NCI-H1417 (cell line): ENCODE data around the gene TGFBR3.
"Not testable (repeated sequence)": the region's sequence is repeated elsewhere in the genome, so short reads cannot be mapped to it uniquely, and the experiment has no call there.

Experiments
- DNase-seq, 3 experiments: peaks; one replicate each; lab custom pipeline; 2025; lab: John Stamatoyannopoulos, UW

TGFBR3 gene

GRCh38 chr1:91883470-91883869 is 2.5 kb downstream of the TGFBR3 start:
- peak in 1 of 3 experiments; percentile 5 for DNase-seq

- no peak for DNase-seq
Measured at GRCh38 chr1:91881280-91881679, 4.7 kb downstream of the TGFBR3 start.

- DNase-seq, result no peak
Measured at GRCh38 chr1:91879733-91880132, 6.2 kb downstream of the TGFBR3 start.

GRCh38 chr1:91877574-91878208 is 8.3 kb downstream of the TGFBR3 start:
- no peak for DNase-seq

- DNase-seq, result no peak
Measured at GRCh38 chr1:91876781-91877573, 9.0 kb downstream of the TGFBR3 start.

- DNase-seq, result no peak
Measured at GRCh38 chr1:91876040-91876470, 9.9 kb downstream of the TGFBR3 start.

GRCh38 chr1:91874167-91874566 is 11.8 kb downstream of the TGFBR3 start:
- DNase-seq, result no peak

- DNase-seq, result peak; percentile 6 to 74 (median 33)
Measured at GRCh38 chr1:91872559-91873081, 13.3 kb downstream of the TGFBR3 start.

GRCh38 chr1:91872000-91872399 is 14.0 kb downstream of the TGFBR3 start:
- peak in 1 of 3 experiments; percentile 3 for DNase-seq

- no peak for DNase-seq
Measured at GRCh38 chr1:91870322-91870721, 15.6 kb downstream of the TGFBR3 start.

GRCh38 chr1:91866425-91866824 is 19.5 kb downstream of the TGFBR3 start:
- no peak for DNase-seq

GRCh38 chr1:91864017-91864700 is 21.8 kb downstream of the TGFBR3 start:
- peak in 1 of 3 experiments; percentile 33 for DNase-seq

GRCh38 chr1:91863498-91863897 is 22.5 kb downstream of the TGFBR3 start:
- no peak for DNase-seq

- DNase-seq, result no peak
Measured at GRCh38 chr1:91862120-91862519, 23.8 kb downstream of the TGFBR3 start.

GRCh38 chr1:91857557-91858239 is 28.3 kb downstream of the TGFBR3 start:
- no peak for DNase-seq

GRCh38 chr1:91856996-91857395 is 29.0 kb downstream of the TGFBR3 start:
- no peak for DNase-seq

- DNase-seq, result no peak
Measured at GRCh38 chr1:91854852-91855534, 31.0 kb downstream of the TGFBR3 start.

- DNase-seq, result no peak
Measured at GRCh38 chr1:91853397-91853796, 32.6 kb downstream of the TGFBR3 start.

GRCh38 chr1:91852011-91852410 is 33.9 kb downstream of the TGFBR3 start:
- not testable (repeated sequence) for DNase-seq

- peak; percentile 73 to 91 (median 74) for DNase-seq
Measured at GRCh38 chr1:91851130-91852010, 34.6 kb downstream of the TGFBR3 start.
